Naive thymus-derived CD8-positive, alpha-beta T cell (primary cell): ENCODE results near the gene STK11. TPM values are rescaled to one million over a fixed set of nuclear protein-coding genes. Genes with fewer than 3 reads are reported as not detected.
A peak's percentile ranks its signal among the peaks of the same experiment; 100 is the strongest.

Source experiments
- ATAC-seq, 2 donors: fragments of 150-1000 bp; cut with Tn5 transposase in 1 of 2; sonication (Bioruptor Pico), chemical (Tn5 transposase) in 1 of 2; 1 replicate in 1 of 2; 2 replicates in 1 of 2; pipeline ENCODE4 v1.10.0; 2021; ENCODE audit warnings: mild to moderate bottlenecking in 2 of 2, moderate library complexity in 2 of 2
- POLR2A ChIA-PET: fragments of 350-600 bp; sonication (Branson Sonifier 250); formaldehyde crosslinking; loops from one replicate; lab custom pipeline; 2021; ENCODE audit warnings: antibody characterized with exemption; lab: Charles Lee
- DNase-seq, 10 donors: peaks; one replicate each; pipeline versions ENCODE4 v3.0.0 to v3.0.0-alpha.2; 2020 to 2022
- H3K27ac Mint-ChIP-seq, 10 donors: one replicate each; pipeline ENCODE4 v1.8.0; 2020 to 2022; ENCODE audit warnings: mild to moderate bottlenecking in 10 of 10, mixed read lengths in 10 of 10, moderate library complexity in 4 of 10, inconsistent platforms in 1 of 10
- H3K27me3 Mint-ChIP-seq, 5 donors: one replicate each; pipeline ENCODE4 v1.8.0; 2021 to 2022; ENCODE audit warnings: mixed read lengths in 5 of 5
- H3K36me3 Mint-ChIP-seq, 3 donors: one replicate each; pipeline ENCODE4 v1.8.0; 2020 to 2022; ENCODE audit warnings: mixed read lengths in 3 of 3, mild to moderate bottlenecking in 2 of 3, inconsistent platforms in 1 of 3
- H3K4me1 Mint-ChIP-seq, 4 donors: one replicate each; pipeline ENCODE4 v1.8.0; 2021 to 2022; ENCODE audit warnings: mixed read lengths in 4 of 4
- H3K4me3 Mint-ChIP-seq, 10 donors: one replicate each; pipeline ENCODE4 v1.8.0; 2020 to 2022; ENCODE audit warnings: mild to moderate bottlenecking in 10 of 10, mixed read lengths in 10 of 10, moderate library complexity in 6 of 10, inconsistent platforms in 1 of 10
- H3K9me3 Mint-ChIP-seq, 9 donors: one replicate each; pipeline ENCODE4 v1.8.0; 2020 to 2022; ENCODE audit warnings: mixed read lengths in 9 of 9, mild to moderate bottlenecking in 3 of 9, inconsistent platforms in 1 of 9, moderate library complexity in 1 of 9
- polyA plus RNA-seq, 3 donors: library from polyadenylated mRNA; unstranded; fragments of 300-500 nt; fragmentation: Illumina TruSeq; gene quantifications; one replicate each; pipeline ENCODE4 v1.2.3, GENCODE V29; 2021
- total RNA-seq, 8 experiments: library from RNA in 2 of 8; stranded (reverse) in 2 of 8; gene quantifications; one replicate each; pipeline ENCODE4 v1.2.3 and lab custom pipeline; 2021 to 2026

STK11 gene
- total and polyA plus RNA-seq, 5 experiments from 2014 or later = 12.3 to 96.0 (median 43.9) TPM

- Mint-ChIP-seq H3K9me3 (no peaks in the 10 kb centered on the region), H3K4me1 (peaks cover 35 to 76% (median 69%) of the 10 kb centered on the region in 4 donors), H3K36me3 (peaks cover 0 to 21% (median 3%) of the 10 kb centered on the region in 3 donors), H3K4me3 (peak overlapping the region; percentile 24 to 93 (median 60)), H3K27ac (peak overlapping the region in 8 of 10 donors; percentile 39 to 96 (median 73)), H3K27me3 (no peaks in the 10 kb centered on the region)
- POLR2A ChIA-PET = interaction anchor here (0.6 to 12.2 kb wide), 8 partner anchors 9 to 818 kb away, joined by 3 to 594 read pairs (median 4); partner anchors contain the start of genes ARHGAP45, ATP5F1D, CBARP and FAM174C
- DNase-seq (peak in 8 of 10 donors; percentile 48 to 84 (median 71)), ATAC-seq (peak; percentile 10 to 11)
Measured at GRCh38 chr19:1266916-1267476, 61.4 kb downstream of the STK11 start.

- Mint-ChIP-seq H3K27ac (peak overlapping the region in 9 of 10 donors; percentile 39 to 96 (median 69)), H3K9me3 (no peaks in the 10 kb centered on the region), H3K4me3 (peak overlapping the region; percentile 24 to 93 (median 63)), H3K4me1 (peaks cover 35 to 77% (median 72%) of the 10 kb centered on the region in 4 donors), H3K27me3 (no peaks in the 10 kb centered on the region), H3K36me3 (peaks cover 0 to 28% (median 3%) of the 10 kb centered on the region in 3 donors)
- ATAC-seq (no peak), DNase-seq (peak in 2 of 10 donors; percentile 41 to 47)
- POLR2A ChIA-PET = interaction anchor here (0.7 to 12.2 kb wide), 6 partner anchors 8 to 192 kb away, joined by 3 to 594 read pairs (median 14); partner anchors contain the start of genes ATP5F1D, CBARP, FAM174C and GPX4
Measured at GRCh38 chr19:1267477-1268225, 62.1 kb downstream of the STK11 start.

GRCh38 chr19:1268226-1269064 lies 62.9 kb downstream of the STK11 start:
- DNase-seq (peak in 1 of 10 donors; percentile 62), ATAC-seq (no peak)
- Mint-ChIP-seq H3K4me1 (peaks cover 36 to 77% (median 71%) of the 10 kb centered on the region in 4 donors), H3K27me3 (no peaks in the 10 kb centered on the region), H3K27ac (peak overlapping the region; percentile 81 to 97 (median 94)), H3K4me3 (peak overlapping the region; percentile 72 to 93 (median 82)), H3K9me3 (no peaks in the 10 kb centered on the region), H3K36me3 (peaks cover 0 to 35% (median 8%) of the 10 kb centered on the region in 3 donors)
- POLR2A ChIA-PET = interaction anchor here (0.6 to 12.2 kb wide), 84 partner anchors 10 to 1775 kb away, joined by 3 to 594 read pairs (median 4); partner anchors contain the start of genes ABCA7, ABHD17A, ARHGAP45 and ATP5F1D

DNA sequence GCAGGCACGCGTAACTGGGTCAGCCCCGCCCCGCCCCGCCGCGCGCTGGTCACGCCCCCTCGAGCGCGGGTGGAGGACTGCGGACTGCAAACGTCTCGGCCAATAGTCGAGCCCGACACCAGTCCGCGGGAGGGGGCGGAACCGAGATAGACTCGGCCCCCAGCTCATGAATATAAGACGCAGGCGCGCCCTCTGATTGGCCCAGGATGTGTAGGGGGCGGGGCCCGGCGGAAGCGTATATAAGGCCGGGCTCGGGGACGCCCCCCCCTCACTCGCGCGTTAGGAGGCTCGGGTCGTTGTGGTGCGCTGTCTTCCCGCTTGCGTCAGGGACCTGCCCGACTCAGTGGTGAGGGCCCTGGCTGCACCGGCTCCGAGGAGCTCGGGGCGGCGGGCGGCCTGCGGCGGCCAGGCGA lies 63.5 kb downstream of the STK11 start, which contains the start of gene CIRBP:
TSS of gene CIRBP (plus strand) at position 268 of the 413 bp plus-strand sequence. CDS start 1,602 bp downstream, outside the sequence.
- POLR2A ChIA-PET = interaction anchor here (0.6 to 12.2 kb wide), 91 partner anchors 10 to 1774 kb away, joined by 3 to 594 read pairs (median 4); partner anchors contain the start of genes ABCA7, ABHD17A, ARHGAP45 and ATP5F1D
- Mint-ChIP-seq H3K4me1 (peaks cover 40 to 82% (median 77%) of the 10 kb centered on the region in 4 donors), H3K4me3 (peak within 1 kb of the TSS; percentile 82 to 93 (median 89)), H3K9me3 (no peaks in the 10 kb centered on the region), H3K27ac (peak within 1 kb of the TSS; percentile 83 to 97 (median 94)), H3K36me3 (peaks cover 0 to 41% (median 13%) of the 10 kb centered on the region in 3 donors), H3K27me3 (no peaks in the 10 kb centered on the region)
- peak; percentile 76 to 84 for ATAC-seq
- peak; percentile 97 to 100 (median 99) for DNase-seq

GRCh38 chr19:1269478-1270212 lies 64.1 kb downstream of the STK11 start:
- Mint-ChIP-seq H3K36me3 (peaks cover 0 to 42% (median 15%) of the 10 kb centered on the region in 3 donors), H3K4me1 (peaks cover 40 to 81% (median 78%) of the 10 kb centered on the region in 4 donors), H3K27me3 (no peaks in the 10 kb centered on the region), H3K9me3 (no peaks in the 10 kb centered on the region), H3K27ac (peak overlapping the region; percentile 83 to 96 (median 93)), H3K4me3 (peak overlapping the region; percentile 82 to 93 (median 89))
- DNase-seq = peak; percentile 77 to 93 (median 88)
- POLR2A ChIA-PET = interaction anchor here (0.6 to 12.2 kb wide), 73 partner anchors 9 to 1773 kb away, joined by 3 to 594 read pairs (median 5); partner anchors contain the start of genes ABCA7, ABHD17A, ARHGAP45 and ATP5F1D
- ATAC-seq = peak; percentile 44 to 59

DNA sequence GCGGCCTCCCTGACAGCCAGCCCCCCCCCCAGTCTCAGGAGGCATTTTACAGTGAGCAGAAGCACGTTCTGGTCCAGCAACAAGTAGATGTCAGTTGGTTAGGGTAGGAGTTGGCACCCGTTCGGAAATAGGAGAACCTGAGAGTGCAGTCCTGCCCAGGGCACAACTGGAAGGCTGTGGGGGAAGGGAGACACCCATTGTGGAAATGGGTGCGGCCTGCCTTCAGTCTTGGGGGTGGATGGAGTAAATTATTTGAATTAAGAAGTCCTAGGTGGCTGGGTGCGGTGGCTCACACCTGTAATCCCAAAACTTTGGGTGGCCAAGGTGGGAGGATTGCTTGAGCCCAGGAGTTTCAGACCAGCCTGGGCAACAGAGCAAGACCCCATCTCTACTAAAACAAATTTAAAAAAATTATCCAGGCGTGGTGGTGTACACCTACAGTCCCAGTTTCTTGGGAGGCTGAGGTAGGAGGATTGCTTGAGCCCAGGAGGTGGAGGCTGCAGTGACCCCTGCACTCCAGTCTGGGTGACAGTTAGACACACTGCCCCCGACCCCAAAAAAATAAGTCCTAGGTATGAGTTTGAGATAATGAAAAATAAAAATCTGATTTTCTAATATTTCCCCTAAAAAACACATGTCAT lies 64.8 kb downstream of the STK11 start:
- peak overlapping the region; percentile 83 to 95 (median 93) for H3K27ac Mint-ChIP-seq
- peak overlapping the region; percentile 82 to 93 (median 89) for H3K4me3 Mint-ChIP-seq
- H3K36me3 Mint-ChIP-seq = peaks cover 0 to 45% (median 15%) of the 10 kb centered on the region in 3 donors
- peak in 1 of 10 donors; percentile 34 for DNase-seq
- no peaks in the 10 kb centered on the region for H3K9me3 Mint-ChIP-seq
- POLR2A ChIA-PET = interaction anchor here (1.1 to 12.2 kb wide), 11 partner anchors 15 to 407 kb away, joined by 3 to 594 read pairs (median 11); partner anchors contain the start of genes ATP5F1D, CBARP, CNN2 and MIDN
- no peak for ATAC-seq
- H3K4me1 Mint-ChIP-seq = peaks cover 38 to 74% (median 71%) of the 10 kb centered on the region in 4 donors
- no peaks in the 10 kb centered on the region for H3K27me3 Mint-ChIP-seq

DNA sequence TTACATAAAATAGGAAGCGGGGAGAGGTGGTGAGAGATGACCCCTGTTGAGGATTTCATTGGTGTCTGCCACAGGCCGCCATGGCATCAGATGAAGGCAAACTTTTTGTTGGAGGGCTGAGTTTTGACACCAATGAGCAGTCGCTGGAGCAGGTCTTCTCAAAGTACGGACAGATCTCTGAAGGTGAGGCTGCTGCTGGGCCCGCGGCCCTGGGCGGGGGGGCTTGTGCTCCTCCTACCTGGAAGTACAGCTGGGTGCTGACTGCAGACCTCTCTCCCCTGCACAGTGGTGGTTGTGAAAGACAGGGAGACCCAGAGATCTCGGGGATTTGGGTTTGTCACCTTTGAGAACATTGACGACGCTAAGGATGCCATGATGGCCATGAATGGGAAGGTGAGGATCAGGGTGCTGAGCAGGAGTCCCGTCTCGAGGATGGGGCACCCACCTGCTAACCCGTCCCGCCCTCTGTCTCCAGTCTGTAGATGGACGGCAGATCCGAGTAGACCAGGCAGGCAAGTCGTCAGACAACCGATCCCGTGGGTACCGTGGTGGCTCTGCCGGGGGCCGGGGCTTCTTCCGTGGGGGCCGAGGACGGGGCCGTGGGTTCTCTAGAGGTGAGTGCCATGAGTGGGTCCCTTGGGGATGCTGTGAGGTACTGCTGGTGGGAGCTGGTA lies 65.4 kb downstream of the STK11 start:
- DNase-seq (no peak), ATAC-seq (no peak)
- Mint-ChIP-seq H3K4me1 (peaks cover 34 to 72% (median 67%) of the 10 kb centered on the region in 4 donors), H3K4me3 (peak overlapping the region; percentile 82 to 93 (median 89)), H3K27ac (peak overlapping the region; percentile 80 to 95 (median 93)), H3K27me3 (no peaks in the 10 kb centered on the region), H3K9me3 (no peaks in the 10 kb centered on the region), H3K36me3 (peaks cover 0 to 45% (median 15%) of the 10 kb centered on the region in 3 donors)
- POLR2A ChIA-PET = interaction anchor here (0.6 to 1.9 kb wide), 9 partner anchors 8 to 232 kb away, joined by 3 to 10 read pairs (median 3); partner anchors contain the start of genes GPX4 and NDUFS7

DNA sequence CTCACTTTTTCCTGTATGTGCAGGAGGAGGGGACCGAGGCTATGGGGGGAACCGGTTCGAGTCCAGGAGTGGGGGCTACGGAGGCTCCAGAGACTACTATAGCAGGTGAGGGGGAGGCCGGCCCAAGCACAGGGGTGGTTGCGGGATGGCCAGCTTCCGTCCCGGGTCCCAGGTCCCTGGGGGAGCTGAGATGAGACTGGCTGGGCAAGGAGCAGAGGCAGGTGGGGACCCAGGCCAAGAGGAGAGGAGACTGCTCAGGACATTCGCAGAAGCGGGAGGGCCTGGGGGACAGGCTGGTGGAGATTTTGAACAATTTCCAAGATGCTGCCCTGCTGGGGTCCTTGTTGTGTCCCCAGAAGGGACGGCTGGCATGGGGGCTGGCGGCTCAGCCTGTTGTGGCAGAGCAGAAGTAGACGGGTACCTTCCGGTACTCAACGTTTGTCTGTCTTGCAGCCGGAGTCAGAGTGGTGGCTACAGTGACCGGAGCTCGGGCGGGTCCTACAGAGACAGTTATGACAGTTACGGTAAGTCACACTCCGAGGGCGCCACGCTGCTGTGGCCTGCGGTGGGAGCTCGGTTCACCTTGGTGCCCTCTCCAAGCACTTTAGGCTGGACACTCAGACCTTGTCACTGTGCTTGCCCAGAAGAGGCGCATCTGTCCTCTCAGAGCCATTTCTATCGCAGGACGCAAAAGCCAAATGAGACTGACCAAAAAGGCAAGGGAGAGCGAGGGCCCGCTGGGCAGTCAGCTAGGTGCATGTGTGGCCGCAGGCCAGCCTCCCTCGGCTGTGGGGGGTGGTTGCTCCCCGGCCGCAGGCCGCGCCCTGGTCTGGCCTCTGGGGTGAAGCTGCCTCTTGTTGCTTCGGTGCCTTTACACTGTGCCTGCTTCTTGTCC lies 66.2 kb downstream of the STK11 start:
- no peak for DNase-seq
- peaks cover 37 to 74% (median 70%) of the 10 kb centered on the region in 4 donors for H3K4me1 Mint-ChIP-seq
- no peaks in the 10 kb centered on the region for H3K27me3 Mint-ChIP-seq
- no peak for ATAC-seq
- no peaks in the 10 kb centered on the region for H3K9me3 Mint-ChIP-seq
- peak overlapping the region; percentile 80 to 95 (median 93) for H3K27ac Mint-ChIP-seq
- H3K4me3 Mint-ChIP-seq = peak overlapping the region; percentile 82 to 93 (median 89)
- POLR2A ChIA-PET = interaction anchor here (0.6 to 1.9 kb wide), 11 partner anchors 8 to 334 kb away, joined by 3 to 10 read pairs (median 3); partner anchors contain the start of genes GPX4 and NDUFS7
- peaks cover 0 to 47% (median 15%) of the 10 kb centered on the region in 3 donors for H3K36me3 Mint-ChIP-seq
